ENCODE results near the gene SLC4A4. TPM values are rescaled to one million over a fixed set of nuclear protein-coding genes. Genes with fewer than 3 reads are reported as not detected.

Gene SLC4A4
- total RNA-seq, 4 donors from 2014 or later = 6.6 to 26.8 (median 25.3) TPM

GRCh38 chr4:71430609-71431008, 91.8 kb downstream of the SLC4A4 start:
- Histone ChIP-seq H3K27me3 (no peaks in the 10 kb centered on the region), H3K4me1 (no peaks in the 10 kb centered on the region), H3K36me3 (no peaks in the 10 kb centered on the region), H3K27ac (no peak overlapping the region), H3K9me3 (no peaks in the 10 kb centered on the region), H3K4me3 (no peak overlapping the region)
- DNase-seq = no peak
- TF ChIP-seq POLR2A (IDR thresholded peaks at IDR 0.05) (no peak), CTCF (IDR thresholded peaks at IDR 0.05) (no peak)

- Histone ChIP-seq H3K4me1 (no peaks in the 10 kb centered on the region), H3K27ac (no peak overlapping the region), H3K27me3 (no peaks in the 10 kb centered on the region), H3K4me3 (no peak overlapping the region), H3K9me3 (no peaks in the 10 kb centered on the region), H3K36me3 (no peaks in the 10 kb centered on the region)
- TF ChIP-seq CTCF (IDR thresholded peaks at IDR 0.05) (no peak), POLR2A (IDR thresholded peaks at IDR 0.05) (no peak)
- DNase-seq = no peak
Measured at GRCh38 chr4:71440612-71441011, 101.8 kb downstream of the SLC4A4 start.

- no peaks in the 10 kb centered on the region for H3K9me3 ChIP-seq
- no peaks in the 10 kb centered on the region for H3K36me3 ChIP-seq
- H3K4me3 ChIP-seq = no peak overlapping the region
- H3K4me1 ChIP-seq = no peaks in the 10 kb centered on the region
- no peak for TF ChIP-seq CTCF (IDR thresholded peaks at IDR 0.05)
- TF ChIP-seq POLR2A (IDR thresholded peaks at IDR 0.05) = no peak
- DNase-seq = no peak
- H3K27ac ChIP-seq = no peak overlapping the region
- no peaks in the 10 kb centered on the region for H3K27me3 ChIP-seq
Measured at GRCh38 chr4:71441186-71442169, 102.7 kb downstream of the SLC4A4 start.

- Histone ChIP-seq H3K4me1 (no peaks in the 10 kb centered on the region), H3K36me3 (no peaks in the 10 kb centered on the region), H3K9me3 (no peaks in the 10 kb centered on the region), H3K27me3 (no peaks in the 10 kb centered on the region), H3K4me3 (no peak overlapping the region), H3K27ac (no peak overlapping the region)
- no peak for TF ChIP-seq CTCF (IDR thresholded peaks at IDR 0.05)
- TF ChIP-seq POLR2A (IDR thresholded peaks at IDR 0.05) = no peak
- no peak for DNase-seq
Measured at GRCh38 chr4:71442336-71442735, 103.5 kb downstream of the SLC4A4 start.

- H3K4me1 ChIP-seq = no peaks in the 10 kb centered on the region
- H3K4me3 ChIP-seq = no peak overlapping the region
- DNase-seq = no peak
- no peak overlapping the region for H3K27ac ChIP-seq
- H3K36me3 ChIP-seq = no peaks in the 10 kb centered on the region
- no peak for TF ChIP-seq CTCF (IDR thresholded peaks at IDR 0.05)
- TF ChIP-seq POLR2A (IDR thresholded peaks at IDR 0.05) = no peak
- no peaks in the 10 kb centered on the region for H3K9me3 ChIP-seq
- H3K27me3 ChIP-seq = no peaks in the 10 kb centered on the region
Measured at GRCh38 chr4:71444395-71444794, 105.6 kb downstream of the SLC4A4 start.

Measured in Peyer's patch (tissue), 4 donors.